Nephron progenitor cell (in vitro differentiated cells): ENCODE measurements around the gene ZNF638.
"Not testable (repeated sequence)": the region's sequence is repeated elsewhere in the genome, so short reads cannot be mapped to it uniquely, and the experiment has no call there.

Experiments
- DNase-seq: peaks from one replicate; pipeline ENCODE4 v3.0.0; 2021
- H3K27ac Mint-ChIP-seq: 2 replicates; pipeline ENCODE4 v1.8.0; 2021; ENCODE audit warnings: mild to moderate bottlenecking, moderate library complexity, mixed read lengths
- H3K27me3 Mint-ChIP-seq: 2 replicates; pipeline ENCODE4 v1.8.0; 2021; ENCODE audit warnings: mild to moderate bottlenecking, low read depth, mixed read lengths; ENCODE audit not compliant: poor library complexity
- H3K36me3 Mint-ChIP-seq: 2 replicates; pipeline ENCODE4 v1.8.0; 2021; ENCODE audit warnings: low read depth, mixed read lengths
- H3K4me1 Mint-ChIP-seq: 2 replicates; pipeline ENCODE4 v1.8.0; 2021; ENCODE audit warnings: mixed read lengths
- H3K4me3 Mint-ChIP-seq: 2 replicates; pipeline ENCODE4 v1.8.0; 2021; ENCODE audit warnings: mild to moderate bottlenecking, moderate library complexity, mixed read lengths
- H3K9me3 Mint-ChIP-seq: 2 replicates; pipeline ENCODE4 v1.8.0; 2021; ENCODE audit warnings: mild to moderate bottlenecking, moderate library complexity, mixed read lengths
- TF ChIP-seq, protein P1 (sequence below): fragments of 200-600 bp; sonication (generic); IDR thresholded peaks from 2 replicates; pipeline ENCODE4 v1.5.0; 2021; ENCODE audit warnings: antibody characterized with exemption

Gene ZNF638

DNA sequence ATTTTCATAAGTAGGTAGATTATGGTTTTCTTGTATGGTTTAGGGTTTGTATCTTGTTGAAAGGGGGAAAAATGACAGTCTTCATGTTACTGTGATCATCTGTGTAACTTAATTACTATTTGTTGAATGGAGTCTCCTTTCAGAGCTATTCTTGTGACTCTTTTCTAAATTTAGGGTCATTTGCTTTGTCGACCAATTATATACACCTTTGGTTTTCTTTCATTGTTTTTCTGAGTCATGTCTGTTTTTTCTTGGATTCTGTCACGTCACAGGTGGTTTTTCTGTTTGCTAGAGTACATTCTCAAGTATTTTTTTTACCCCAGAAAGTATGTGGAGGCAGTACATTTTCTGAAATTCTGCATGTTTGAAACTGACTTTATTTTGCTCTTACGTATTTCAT, 78.0 kb downstream of the ZNF638 start:
- TF ChIP-seq, protein P1, sequence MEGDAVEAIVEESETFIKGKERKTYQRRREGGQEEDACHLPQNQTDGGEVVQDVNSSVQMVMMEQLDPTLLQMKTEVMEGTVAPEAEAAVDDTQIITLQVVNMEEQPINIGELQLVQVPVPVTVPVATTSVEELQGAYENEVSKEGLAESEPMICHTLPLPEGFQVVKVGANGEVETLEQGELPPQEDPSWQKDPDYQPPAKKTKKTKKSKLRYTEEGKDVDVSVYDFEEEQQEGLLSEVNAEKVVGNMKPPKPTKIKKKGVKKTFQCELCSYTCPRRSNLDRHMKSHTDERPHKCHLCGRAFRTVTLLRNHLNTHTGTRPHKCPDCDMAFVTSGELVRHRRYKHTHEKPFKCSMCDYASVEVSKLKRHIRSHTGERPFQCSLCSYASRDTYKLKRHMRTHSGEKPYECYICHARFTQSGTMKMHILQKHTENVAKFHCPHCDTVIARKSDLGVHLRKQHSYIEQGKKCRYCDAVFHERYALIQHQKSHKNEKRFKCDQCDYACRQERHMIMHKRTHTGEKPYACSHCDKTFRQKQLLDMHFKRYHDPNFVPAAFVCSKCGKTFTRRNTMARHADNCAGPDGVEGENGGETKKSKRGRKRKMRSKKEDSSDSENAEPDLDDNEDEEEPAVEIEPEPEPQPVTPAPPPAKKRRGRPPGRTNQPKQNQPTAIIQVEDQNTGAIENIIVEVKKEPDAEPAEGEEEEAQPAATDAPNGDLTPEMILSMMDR: no peak
- H3K36me3 Mint-ChIP-seq: peaks cover 63% of the 10 kb centered on the region
- peaks cover 19% of the 10 kb centered on the region for H3K9me3 Mint-ChIP-seq
- no peaks in the 10 kb centered on the region for H3K4me1 Mint-ChIP-seq
- no peaks in the 10 kb centered on the region for H3K27me3 Mint-ChIP-seq
- DNase-seq: no peak
- no peak overlapping the region for H3K4me3 Mint-ChIP-seq
- H3K27ac Mint-ChIP-seq: peak overlapping the region; percentile 3

DNA sequence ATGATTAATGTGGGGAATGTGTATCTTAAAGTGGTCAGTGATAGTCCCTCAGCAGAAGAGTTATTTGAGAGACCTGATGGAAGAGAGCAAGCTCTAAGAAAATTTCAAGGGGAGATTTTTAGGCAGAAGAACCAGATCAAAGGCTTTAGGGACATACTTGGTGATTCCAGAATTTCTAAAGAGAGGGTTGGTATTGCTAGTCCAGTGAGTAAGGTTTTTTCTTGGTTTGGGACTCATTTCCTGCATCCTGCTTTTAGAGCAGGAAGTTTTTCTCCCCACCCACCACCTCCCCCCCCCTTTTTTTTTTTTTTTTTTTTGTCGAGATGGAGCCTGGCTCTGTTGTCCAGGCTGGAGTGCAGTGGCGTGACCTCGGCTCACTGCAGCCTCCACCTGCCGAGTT, 79.1 kb downstream of the ZNF638 start:
- H3K36me3 Mint-ChIP-seq: peaks cover 52% of the 10 kb centered on the region
- H3K27ac Mint-ChIP-seq: no peak overlapping the region
- H3K27me3 Mint-ChIP-seq: no peaks in the 10 kb centered on the region
- no peak overlapping the region for H3K4me3 Mint-ChIP-seq
- no peaks in the 10 kb centered on the region for H3K4me1 Mint-ChIP-seq
- TF ChIP-seq, protein P1: no peak
- no peak for DNase-seq
- peaks cover 19% of the 10 kb centered on the region for H3K9me3 Mint-ChIP-seq

DNA sequence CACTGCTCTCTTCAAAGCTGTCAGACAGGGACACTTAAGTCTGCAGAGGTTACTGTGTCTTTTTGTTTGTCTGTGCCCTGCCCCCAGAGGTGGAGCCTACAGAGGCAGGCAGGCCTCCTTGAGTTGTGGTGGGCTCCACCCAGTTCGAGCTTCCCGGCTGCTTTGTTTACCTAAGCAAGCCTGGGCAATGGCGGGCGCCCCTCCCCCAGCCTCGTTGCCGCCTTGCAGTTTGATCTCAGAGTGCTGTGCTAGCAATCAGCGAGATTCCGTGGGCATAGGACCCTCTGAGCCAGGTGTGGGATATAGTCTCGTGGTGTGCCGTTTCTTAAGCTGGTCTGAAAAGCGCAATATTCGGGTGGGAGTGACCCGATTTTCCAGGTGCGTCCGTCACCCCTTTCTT, 85.3 kb downstream of the ZNF638 start:
- H3K36me3 Mint-ChIP-seq: peaks cover 12% of the 10 kb centered on the region
- peaks cover 14% of the 10 kb centered on the region for H3K4me1 Mint-ChIP-seq
- peak; percentile 16 for DNase-seq
- H3K27ac Mint-ChIP-seq, H3K9me3 Mint-ChIP-seq, H3K27me3 Mint-ChIP-seq: not testable (repeated sequence)
- H3K4me3 Mint-ChIP-seq: peak overlapping the region; percentile 92

DNA sequence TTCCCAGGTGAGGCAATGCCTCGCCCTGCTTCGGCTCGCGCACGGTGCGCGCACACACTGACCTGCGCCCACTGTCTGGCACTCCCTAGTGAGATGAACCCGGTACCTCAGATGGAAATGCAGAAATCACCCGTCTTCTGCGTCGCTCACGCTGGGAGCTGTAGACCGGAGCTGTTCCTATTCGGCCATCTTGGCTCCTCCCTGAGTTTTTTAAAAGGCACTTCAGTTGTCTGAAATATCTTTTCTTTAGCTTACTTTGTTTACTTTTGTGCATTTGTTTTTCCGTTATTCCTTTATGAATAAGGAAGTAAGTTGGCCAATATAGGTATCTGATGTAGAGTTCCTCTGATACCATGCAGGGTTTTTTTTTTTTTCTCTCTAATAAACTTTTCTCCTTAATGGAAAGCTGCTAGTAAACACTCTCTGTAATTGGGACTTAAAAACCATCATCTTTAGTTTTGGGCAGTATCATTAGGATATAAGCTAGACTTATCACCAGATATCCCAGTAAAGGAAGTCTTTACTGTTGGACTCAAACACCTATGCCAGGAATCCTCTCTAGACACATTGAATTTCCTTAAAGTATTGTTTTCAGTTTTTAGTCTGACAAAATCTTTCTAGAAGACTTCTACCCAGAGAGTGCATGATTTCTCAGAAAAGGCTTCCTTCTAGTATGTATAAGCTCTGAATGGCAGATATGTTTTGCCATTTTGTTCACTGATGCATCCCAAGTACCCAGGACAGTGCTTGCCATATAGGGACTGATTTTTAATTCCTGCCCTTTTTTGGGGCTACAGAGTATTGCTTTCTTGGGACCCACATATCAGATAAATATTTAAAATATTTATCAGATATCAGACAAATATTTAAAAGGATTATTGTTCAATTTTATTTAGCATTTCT, 86.0 kb downstream of the ZNF638 start:
- peaks cover 13% of the 10 kb centered on the region for H3K36me3 Mint-ChIP-seq
- TF ChIP-seq, protein P1: no peak
- peaks cover 14% of the 10 kb centered on the region for H3K4me1 Mint-ChIP-seq
- no peak for DNase-seq
- no peaks in the 10 kb centered on the region for H3K27me3 Mint-ChIP-seq
- peak overlapping the region; percentile 57 for H3K27ac Mint-ChIP-seq
- no peaks in the 10 kb centered on the region for H3K9me3 Mint-ChIP-seq
- peak overlapping the region; percentile 92 for H3K4me3 Mint-ChIP-seq

DNA sequence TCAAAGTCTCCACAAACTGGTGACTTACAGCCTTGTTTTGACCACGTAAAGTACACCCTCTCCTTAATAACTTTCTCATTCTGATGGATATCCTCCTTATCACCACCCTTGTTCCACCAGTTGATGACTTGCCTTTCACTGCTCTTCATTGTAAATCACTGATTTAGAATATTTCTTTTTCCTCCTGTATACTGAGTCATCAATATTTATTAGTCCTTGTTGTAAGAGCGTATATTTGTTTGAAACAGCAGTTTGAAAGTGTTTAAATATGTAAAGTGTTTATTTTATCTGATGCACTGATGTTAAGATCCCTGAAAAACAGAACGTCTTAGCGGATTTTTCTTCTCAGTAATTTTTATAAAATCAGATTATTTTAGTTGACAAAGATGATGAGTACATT, 87.6 kb downstream of the ZNF638 start:
- Mint-ChIP-seq H3K4me1 (peaks cover 22% of the 10 kb centered on the region), H3K9me3 (no peaks in the 10 kb centered on the region), H3K27me3 (no peaks in the 10 kb centered on the region), H3K36me3 (peaks cover 25% of the 10 kb centered on the region), H3K4me3 (peak overlapping the region; percentile 39), H3K27ac (peak overlapping the region; percentile 1)
- no peak for DNase-seq
- TF ChIP-seq, protein P1: no peak

DNA sequence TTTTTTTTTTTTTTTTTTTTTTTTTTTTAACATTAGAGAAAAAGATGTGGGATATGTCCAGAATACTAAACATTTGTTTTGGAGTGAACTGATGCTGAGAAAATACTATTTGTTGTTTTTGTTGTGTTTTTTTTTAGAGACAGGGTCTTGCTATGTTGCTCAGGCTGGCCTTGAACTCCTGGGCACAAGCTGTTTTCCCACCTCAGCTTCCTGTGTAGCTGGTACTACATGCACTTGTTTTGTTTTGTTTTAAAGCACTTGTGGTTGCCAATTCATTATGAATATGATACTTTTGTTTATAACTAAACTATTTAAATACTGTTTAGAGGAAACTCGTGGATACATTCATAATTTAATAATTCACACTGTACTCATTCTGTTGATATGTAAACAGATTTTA, 88.4 kb downstream of the ZNF638 start:
- TF ChIP-seq, protein P1: no peak
- no peak for DNase-seq
- Mint-ChIP-seq H3K4me3 (no peak overlapping the region), H3K4me1 (peaks cover 22% of the 10 kb centered on the region), H3K36me3 (peaks cover 33% of the 10 kb centered on the region), H3K27me3 (no peaks in the 10 kb centered on the region), H3K27ac (no peak overlapping the region), H3K9me3 (no peaks in the 10 kb centered on the region)
